Adrenal gland (tissue), 12 donors: ENCODE measurements around the gene TNP1. TPM values are rescaled to one million over a fixed set of nuclear protein-coding genes. Genes with fewer than 3 reads are reported as not detected.

Source experiments
- DNase-seq, 7 donors: peaks; one replicate each; pipeline ENCODE4 v3.0.0-alpha.2; 2019 to 2020
- H3K27ac ChIP-seq, 5 donors: fragments of 200-600 bp; sonication (generic) in 4 of 5; 1 replicate in 3 of 5; 2 replicates in 2 of 5; pipeline versions ENCODE4 v1.5.1 to v1.8.0; 2016 to 2020; ENCODE audit warnings: mild to moderate bottlenecking in 1 of 5
- H3K27me3 ChIP-seq: fragments of 200-600 bp; 2 replicates; pipeline ENCODE4 v1.8.0; 2021
- H3K36me3 ChIP-seq, 2 donors: fragments of 200-600 bp; replicated peaks in 1 of 2; 1 replicate in 1 of 2; 2 replicates in 1 of 2; pipeline versions ENCODE4 v1.5.1 to v1.8.0; 2018 to 2022
- H3K4me1 ChIP-seq, 2 donors: fragments of 200-600 bp; replicated peaks in 1 of 2; 1 replicate in 1 of 2; 2 replicates in 1 of 2; pipeline versions ENCODE4 v1.5.1 to v1.8.0; 2018 to 2021
- H3K4me3 ChIP-seq, 4 donors: fragments of 200-600 bp; sonication (generic) in 3 of 4; one replicate each; pipeline ENCODE4 v1.5.1; 2016 to 2018
- H3K9me3 ChIP-seq, 3 donors: fragments of 200-600 bp; sonication (generic) in 1 of 3; replicated peaks in 1 of 3; 1 replicate in 2 of 3; 2 replicates in 1 of 3; pipeline versions ENCODE4 v1.5.1 to v1.8.0; 2016 to 2021
- CTCF ChIP-seq, 6 experiments: fragments of 450-650 bp in 4 of 6; fragments of 200-600 bp in 2 of 6; sonication (generic) in 1 of 6; IDR thresholded peaks; 1 replicate in 5 of 6; 2 replicates in 1 of 6; pipeline versions ENCODE4 v1.5.1 to v1.8.0; 2016 to 2021; ENCODE audit warnings: antibody characterized with exemption in 6 of 6, mild to moderate bottlenecking in 2 of 6, moderate library complexity in 1 of 6
- POLR2A ChIP-seq, 2 donors: fragments of 450-650 bp; IDR thresholded peaks; one replicate each; pipeline ENCODE4 v1.6.1; 2017; ENCODE audit warnings: antibody characterized with exemption in 2 of 2, mild to moderate bottlenecking in 2 of 2, moderate library complexity in 1 of 2
- WGBS, 4 donors: extraction: QIAGEN DNeasy Blood & Tissue Kit in 2 of 4; methylation state at CpG; one replicate each; pipeline versions ENCODE4 v1.1.5 to v1.1.7; 2013 to 2017; 5-methylcytosine and 5-hydroxymethylcytosine counted together
- intact Hi-C, 2 donors: fragments of 100-400 bp; cut with DNase I; formaldehyde crosslinking; loops; one replicate each; pipeline versions ENCODE4 v1.14.1 to v1.15.0; 2022 to 2023
- polyA plus RNA-seq, 3 donors: library from polyadenylated mRNA; stranded (reverse); fragments of 200-250 nt in 2 of 3; fragments of 350-450 nt in 1 of 3; fragmentation: Illumina TruSeq in 1 of 3; extraction: RNeasy Lipid Tissue Mini Kit (QIAGEN cat#74804) in 1 of 3; gene quantifications; one replicate each; pipeline ENCODE4 v1.2.3, GENCODE V29; 2013 to 2014
- total RNA-seq, 9 donors: library from RNA; depleted of rRNA in 4 of 9; stranded (reverse); fragments of >200 nt in 4 of 9; fragments of 120-200 nt in 1 of 9; fragmentation: NEBNext Ultra II Directional in 1 of 9; extraction: Animal tissue kit (Norgen Biotek cat#: 25700) in 1 of 9; gene quantifications; one replicate each; pipeline versions ENCODE4 v1.1.0 to v1.2.4, GENCODE V29; 2013 to 2023
- donor health status: healthy with polysubstance abuse.
- donor health status: Bipolar disorder and iron deficiency.
- donor health status: DM: yes; HTN: yes; CAD: no.
- donor health status: DM: no; HTN: no; CAD: no.
- donor health status: DM: no; HTN: no; CAD: no.
- donor health status: DM: yes; HTN: yes; CAD: no.

The TNP1 gene
- total and polyA plus RNA-seq, 12 donors: not detected

DNA sequence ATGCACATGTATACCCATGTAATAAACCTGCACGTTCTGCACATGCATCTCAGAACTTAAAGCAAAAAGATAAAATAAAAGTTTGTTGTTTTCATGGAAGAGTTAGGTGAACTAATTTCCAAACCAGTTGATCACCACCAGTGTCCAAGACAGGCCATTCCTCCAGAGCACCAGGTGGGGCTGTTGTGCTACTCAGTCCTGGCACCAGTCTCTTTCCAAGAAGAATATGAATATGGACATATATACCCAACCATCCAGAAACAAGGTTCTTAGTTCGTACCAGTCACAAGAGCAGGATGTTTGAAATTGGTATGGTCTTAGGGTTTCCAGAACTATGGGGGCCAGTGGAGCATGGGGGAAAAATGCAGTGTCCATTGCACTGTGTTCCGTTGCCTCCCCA, 17.2 kb upstream of the TNP1 start:
- intact Hi-C loops: no loop called here
- Histone ChIP-seq H3K36me3 (no peaks in the 10 kb centered on the region), H3K27me3 (no peaks in the 10 kb centered on the region), H3K9me3 (no peaks in the 10 kb centered on the region), H3K4me1 (peaks cover 9 to 11% of the 10 kb centered on the region in 2 donors), H3K27ac (no peak overlapping the region), H3K4me3 (no peak overlapping the region)
- TF ChIP-seq CTCF (IDR thresholded peaks at IDR 0.05) (peak in 1 of 6 experiments; percentile 18), POLR2A (IDR thresholded peaks at IDR 0.05) (no peak)
- DNase-seq: no peak
- 91 to 96% (median 94%) methylated on average over 3 of the region's 3 CpGs for WGBS, 4 donors

DNA sequence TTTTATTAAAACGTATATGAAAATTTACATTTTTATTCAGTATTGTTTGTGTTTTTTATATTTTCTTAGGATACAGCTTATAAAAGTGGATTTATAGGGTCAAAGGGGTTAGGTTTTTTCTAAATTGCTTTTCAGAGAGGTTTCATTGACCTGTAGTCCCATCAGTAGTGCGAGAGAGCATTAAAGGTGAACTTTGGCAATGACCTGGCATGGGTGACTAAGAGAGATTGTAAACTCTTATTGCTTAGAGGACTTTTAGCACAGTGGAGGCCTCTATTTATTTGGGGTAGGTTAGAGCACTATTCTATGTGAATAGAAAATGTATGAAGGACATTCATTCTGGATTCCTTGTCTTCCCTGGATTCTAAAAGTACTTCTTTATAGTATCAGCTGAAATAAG, 16.0 kb upstream of the TNP1 start:
- DNase-seq: no peak
- intact Hi-C loops: no loop called here
- Histone ChIP-seq H3K9me3 (no peaks in the 10 kb centered on the region), H3K27me3 (no peaks in the 10 kb centered on the region), H3K4me3 (no peak overlapping the region), H3K4me1 (peaks cover 5 to 6% of the 10 kb centered on the region in 2 donors), H3K36me3 (no peaks in the 10 kb centered on the region), H3K27ac (no peak overlapping the region)
- WGBS, 4 donors: 85 to 94% (median 87%) methylated on average over 2 of the region's 2 CpGs
- no peak for TF ChIP-seq CTCF (IDR thresholded peaks at IDR 0.05)
- no peak for TF ChIP-seq POLR2A (IDR thresholded peaks at IDR 0.05)

GRCh38 chr2:216873573-216873972, 13.7 kb upstream of the TNP1 start:
- TF ChIP-seq POLR2A (IDR thresholded peaks at IDR 0.05) (no peak), CTCF (IDR thresholded peaks at IDR 0.05) (no peak)
- Histone ChIP-seq H3K36me3 (no peaks in the 10 kb centered on the region), H3K27ac (no peak overlapping the region), H3K4me3 (no peak overlapping the region), H3K4me1 (no peaks in the 10 kb centered on the region), H3K27me3 (no peaks in the 10 kb centered on the region), H3K9me3 (no peaks in the 10 kb centered on the region)
- no peak for DNase-seq
- intact Hi-C loops: no loop called here
- WGBS, 4 donors: 68 to 92% (median 88%) methylated on average over 1 of the region's 1 CpG

GRCh38 chr2:216872624-216873023, 12.8 kb upstream of the TNP1 start:
- no peak for DNase-seq
- Histone ChIP-seq H3K4me3 (no peak overlapping the region), H3K27me3 (no peaks in the 10 kb centered on the region), H3K4me1 (no peaks in the 10 kb centered on the region), H3K36me3 (no peaks in the 10 kb centered on the region), H3K9me3 (no peaks in the 10 kb centered on the region), H3K27ac (no peak overlapping the region)
- intact Hi-C loops: no loop called here
- TF ChIP-seq CTCF (IDR thresholded peaks at IDR 0.05) (no peak), POLR2A (IDR thresholded peaks at IDR 0.05) (no peak)
- WGBS, 4 donors: 79 to 97% (median 93%) methylated on average over 3 of the region's 3 CpGs
